RWPE2 (cell line): ENCODE data around the gene PLEKHM3.

Experiments
- ATAC-seq: fragments of 200-7000 bp; cut with Tn5 transposase; 3 replicates; pipeline ENCODE4 v1.9.1; 2021; ENCODE audit warnings: low read depth
- DNase-seq: peaks from one replicate; pipeline ENCODE4 v3.0.0-alpha.2; 2020; ENCODE audit warnings: low spot score
- H3K27ac ChIP-seq: fragments of 450-650 bp; 2 replicates; pipeline ENCODE4 v1.5.1; 2017; ENCODE audit warnings: mild to moderate bottlenecking; ENCODE audit not compliant: poor library complexity, severe bottlenecking
- H3K27me3 ChIP-seq: fragments of 250-450 bp; sonication (Bioruptor Pico); 2 replicates; pipeline ENCODE4 v1.5.1; 2021; ENCODE audit warnings: mild to moderate bottlenecking, moderate library complexity; ENCODE audit not compliant: insufficient read depth, poor library complexity, severe bottlenecking
- H3K36me3 ChIP-seq: fragments of 250-450 bp; sonication (Bioruptor Pico); 2 replicates; pipeline ENCODE4 v1.5.1; 2020; ENCODE audit warnings: low read depth, mild to moderate bottlenecking, moderate library complexity
- H3K4me1 ChIP-seq: fragments of 250-450 bp; sonication (Bioruptor Pico); 2 replicates; pipeline ENCODE4 v1.5.1; 2021; ENCODE audit warnings: mild to moderate bottlenecking, moderate library complexity; ENCODE audit not compliant: insufficient read depth, poor library complexity, severe bottlenecking
- H3K4me3 ChIP-seq: fragments of 250-450 bp; sonication (Bioruptor Pico); 2 replicates; pipeline ENCODE4 v1.5.1; 2021; ENCODE audit warnings: mild to moderate bottlenecking, moderate library complexity; ENCODE audit not compliant: severe bottlenecking
- H3K9me3 ChIP-seq: fragments of 250-450 bp; sonication (Bioruptor Pico); 2 replicates; pipeline ENCODE4 v1.5.1; 2021; ENCODE audit warnings: mild to moderate bottlenecking, moderate library complexity; ENCODE audit not compliant: severe bottlenecking
- TF ChIP-seq, protein P1 (sequence below): fragments of 450-650 bp; IDR thresholded peaks from one replicate; pipeline ENCODE4 v1.5.1; 2017; ENCODE audit warnings: mild to moderate bottlenecking, moderate library complexity; ENCODE audit not compliant: poor library complexity, severe bottlenecking

PLEKHM3 gene

DNA sequence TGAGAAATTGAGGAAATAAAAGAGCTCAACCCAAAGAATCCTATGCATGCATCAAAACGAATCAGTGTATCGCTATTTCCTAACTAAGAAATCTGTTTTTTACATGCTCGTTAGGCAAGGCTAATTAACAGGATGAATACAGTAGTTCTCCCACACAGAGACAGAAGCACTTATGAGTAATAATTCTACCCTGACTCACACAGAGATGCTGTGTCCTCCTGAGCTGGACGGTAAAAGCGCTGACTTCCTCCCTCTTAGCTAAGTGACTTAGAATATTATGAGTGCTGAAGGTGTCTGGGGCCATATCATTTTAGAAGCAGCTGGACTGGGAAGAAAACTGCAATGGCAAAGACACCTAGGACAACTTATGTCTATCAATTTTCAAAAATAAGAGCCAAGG lies 18.5 kb downstream of the PLEKHM3 start:
- no peak overlapping the region for H3K4me3 ChIP-seq
- no peaks in the 10 kb centered on the region for H3K27me3 ChIP-seq
- H3K36me3 ChIP-seq = 0 out of 2 replicates have a peak, but pooled peaks cover 3% of the 10 kb centered on the region
- no peaks in the 10 kb centered on the region for H3K9me3 ChIP-seq
- ATAC-seq (peak; percentile 94), DNase-seq (no peak)
- TF ChIP-seq, protein P1, sequence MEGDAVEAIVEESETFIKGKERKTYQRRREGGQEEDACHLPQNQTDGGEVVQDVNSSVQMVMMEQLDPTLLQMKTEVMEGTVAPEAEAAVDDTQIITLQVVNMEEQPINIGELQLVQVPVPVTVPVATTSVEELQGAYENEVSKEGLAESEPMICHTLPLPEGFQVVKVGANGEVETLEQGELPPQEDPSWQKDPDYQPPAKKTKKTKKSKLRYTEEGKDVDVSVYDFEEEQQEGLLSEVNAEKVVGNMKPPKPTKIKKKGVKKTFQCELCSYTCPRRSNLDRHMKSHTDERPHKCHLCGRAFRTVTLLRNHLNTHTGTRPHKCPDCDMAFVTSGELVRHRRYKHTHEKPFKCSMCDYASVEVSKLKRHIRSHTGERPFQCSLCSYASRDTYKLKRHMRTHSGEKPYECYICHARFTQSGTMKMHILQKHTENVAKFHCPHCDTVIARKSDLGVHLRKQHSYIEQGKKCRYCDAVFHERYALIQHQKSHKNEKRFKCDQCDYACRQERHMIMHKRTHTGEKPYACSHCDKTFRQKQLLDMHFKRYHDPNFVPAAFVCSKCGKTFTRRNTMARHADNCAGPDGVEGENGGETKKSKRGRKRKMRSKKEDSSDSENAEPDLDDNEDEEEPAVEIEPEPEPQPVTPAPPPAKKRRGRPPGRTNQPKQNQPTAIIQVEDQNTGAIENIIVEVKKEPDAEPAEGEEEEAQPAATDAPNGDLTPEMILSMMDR = no peak
- peak overlapping the region; percentile 48 for H3K27ac ChIP-seq
- peaks cover 17% of the 10 kb centered on the region for H3K4me1 ChIP-seq

DNA sequence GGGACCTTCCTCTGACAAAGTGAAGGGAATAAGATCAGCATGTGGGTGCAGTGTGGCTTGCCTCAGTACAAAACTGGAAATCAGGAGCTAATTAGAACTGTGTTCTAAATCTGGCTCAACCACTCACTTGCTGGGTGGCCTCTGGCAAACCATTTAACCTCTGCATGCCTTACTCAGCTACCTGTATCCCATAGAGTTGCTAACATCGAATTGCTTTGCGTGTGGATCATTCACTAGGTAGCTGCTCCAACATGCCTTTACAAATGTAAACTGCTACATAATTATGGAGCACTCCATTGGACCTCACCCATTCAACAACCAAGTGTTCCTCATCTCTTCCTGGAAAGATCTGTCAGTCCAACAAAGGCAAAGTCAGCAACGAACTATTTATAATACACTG lies 19.0 kb downstream of the PLEKHM3 start:
- Histone ChIP-seq H3K4me3 (no peak overlapping the region), H3K36me3 (0 out of 2 replicates have a peak, but pooled peaks cover 3% of the 10 kb centered on the region), H3K27me3 (no peaks in the 10 kb centered on the region), H3K27ac (peak overlapping the region; percentile 48), H3K4me1 (peaks cover 17% of the 10 kb centered on the region), H3K9me3 (no peaks in the 10 kb centered on the region)
- TF ChIP-seq, protein P1 = no peak
- ATAC-seq = peak; percentile 91
- DNase-seq = no peak

DNA sequence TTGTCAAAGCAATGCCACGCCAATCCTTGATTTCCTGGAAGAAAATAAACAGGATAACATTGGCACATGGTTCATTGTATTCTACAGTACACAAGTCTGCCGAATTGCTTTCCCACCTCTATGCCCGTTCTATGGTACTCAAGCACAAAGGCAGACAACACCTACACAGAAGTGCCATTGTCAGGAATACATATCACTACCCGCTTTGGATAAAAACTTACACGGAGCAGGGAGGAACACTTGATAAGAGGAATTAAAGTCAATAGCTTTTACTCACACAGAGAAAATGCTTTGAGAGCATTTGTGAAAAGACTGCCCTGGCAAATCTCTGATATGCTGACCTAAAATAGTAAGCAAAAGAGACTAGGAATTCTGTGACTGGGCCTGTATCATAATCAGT lies 23.4 kb downstream of the PLEKHM3 start:
- H3K4me3 ChIP-seq = no peak overlapping the region
- DNase-seq = no peak
- peaks cover 12% of the 10 kb centered on the region for H3K4me1 ChIP-seq
- H3K27ac ChIP-seq = no peak overlapping the region
- no peaks in the 10 kb centered on the region for H3K9me3 ChIP-seq
- H3K36me3 ChIP-seq = 0 out of 2 replicates have a peak, but pooled peaks cover 3% of the 10 kb centered on the region
- TF ChIP-seq, protein P1 = no peak
- no peaks in the 10 kb centered on the region for H3K27me3 ChIP-seq
- ATAC-seq = no peak

DNA sequence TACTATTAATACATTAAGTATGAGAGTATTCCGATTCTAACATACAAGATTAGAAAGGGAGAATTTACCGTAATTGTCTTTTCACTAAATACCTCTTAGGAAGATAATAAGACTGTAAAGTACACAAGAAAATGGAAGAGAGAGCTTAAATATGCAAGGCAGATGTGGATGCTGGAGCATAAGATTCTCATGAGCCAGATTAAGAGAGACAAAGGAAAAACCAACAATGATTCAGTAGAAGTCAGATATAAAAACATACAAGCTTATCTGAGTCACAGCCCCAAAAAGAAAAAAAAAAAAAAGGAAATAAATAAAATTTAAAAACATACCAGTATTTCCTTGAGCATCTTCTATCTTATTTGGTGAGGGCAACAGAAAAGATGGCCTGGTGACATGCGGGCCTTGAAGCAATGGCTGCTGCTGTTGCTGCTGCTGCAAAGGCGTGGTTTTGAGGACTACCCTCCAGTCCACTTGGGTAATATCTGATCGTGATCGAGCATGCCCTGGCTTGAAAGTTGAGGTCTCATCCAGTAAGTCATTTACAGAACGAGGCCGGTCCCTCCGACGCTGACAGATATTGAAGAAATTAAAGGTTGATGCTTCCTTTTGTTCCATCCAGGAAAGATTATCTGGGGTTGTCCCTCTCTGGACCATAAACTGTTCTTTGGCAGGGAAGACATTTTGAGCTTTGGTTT lies 24.5 kb downstream of the PLEKHM3 start:
- H3K27me3 ChIP-seq = no peaks in the 10 kb centered on the region
- no peak overlapping the region for H3K27ac ChIP-seq
- TF ChIP-seq, protein P1 = no peak
- H3K4me1 ChIP-seq = peaks cover 1% of the 10 kb centered on the region
- DNase-seq (no peak), ATAC-seq (no peak; the same call in 2 of the 3 replicates)
- H3K4me3 ChIP-seq = no peak overlapping the region
- H3K36me3 ChIP-seq = 0 out of 2 replicates have a peak, but pooled peaks cover 3% of the 10 kb centered on the region
- no peaks in the 10 kb centered on the region for H3K9me3 ChIP-seq

DNA sequence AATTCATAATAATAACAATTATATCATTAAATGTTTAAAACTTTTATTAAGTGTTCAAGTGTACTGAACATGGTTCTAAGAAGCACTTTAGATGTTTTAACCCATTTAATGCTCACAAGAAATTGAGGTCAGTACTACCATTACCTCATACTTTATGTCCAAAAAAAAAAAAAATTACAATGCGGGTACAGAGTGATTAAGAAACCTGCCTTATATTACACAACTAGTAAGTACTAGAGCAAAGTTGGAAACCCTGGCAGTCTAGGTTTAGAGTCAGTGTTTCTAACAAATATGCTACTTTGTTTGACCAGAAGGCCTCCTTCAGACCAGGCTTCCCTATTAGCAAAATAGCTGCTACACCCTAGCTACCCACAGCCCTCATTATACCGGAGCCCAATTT lies 28.5 kb downstream of the PLEKHM3 start:
- H3K9me3 ChIP-seq = no peaks in the 10 kb centered on the region
- no peaks in the 10 kb centered on the region for H3K36me3 ChIP-seq
- DNase-seq = no peak
- no peak overlapping the region for H3K27ac ChIP-seq
- no peak for ATAC-seq
- no peak overlapping the region for H3K4me3 ChIP-seq
- H3K27me3 ChIP-seq = no peaks in the 10 kb centered on the region
- TF ChIP-seq, protein P1 = no peak
- H3K4me1 ChIP-seq = peaks cover 6% of the 10 kb centered on the region
